Measurements from ENCODE around the gene KCNMA1. TPM values are rescaled to one million over a fixed set of nuclear protein-coding genes. Genes with fewer than 3 reads are reported as not detected.

KCNMA1 gene
- total and polyA plus RNA-seq, 10 donors, result 9.3 to 114 (median 51.5) TPM

DNA sequence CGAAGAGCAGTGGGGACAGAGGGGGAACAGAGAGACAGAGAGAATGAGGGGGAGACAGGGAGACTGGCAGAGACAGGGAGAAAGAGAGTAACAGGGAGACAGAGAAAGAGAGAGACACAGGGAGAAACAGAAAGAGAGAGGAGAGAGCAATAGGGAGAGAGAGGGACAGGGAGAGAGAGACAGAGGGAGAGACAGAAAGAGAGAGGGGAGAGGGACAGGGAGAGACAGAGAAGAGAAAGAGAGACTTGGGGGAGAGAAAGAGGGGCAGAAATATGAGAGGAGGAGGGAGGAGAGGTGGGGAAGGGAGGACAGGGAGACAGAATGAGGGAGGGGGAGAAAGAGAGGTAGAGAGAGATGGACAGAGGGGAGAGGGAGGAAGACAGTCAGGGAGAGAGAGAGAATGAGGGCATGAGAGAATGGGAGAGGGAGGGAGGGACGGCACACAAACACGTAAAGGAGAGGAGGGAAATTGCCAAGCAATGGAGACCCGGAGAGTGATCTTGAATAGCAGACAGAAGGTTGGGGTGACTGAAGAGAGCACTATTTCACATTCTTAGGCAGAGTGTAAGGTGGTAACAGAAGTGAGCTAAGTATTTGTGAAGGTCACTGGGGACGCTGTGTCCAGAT, 33.3 kb upstream of the KCNMA1 start:
- no peak overlapping the region for H3K27ac ChIP-seq
- WGBS, 5 donors, result 61 to 71% (median 64%) methylated on average over 5 of the region's 5 CpGs
- H3K9me3 ChIP-seq, result no peaks in the 10 kb centered on the region
- TF ChIP-seq, protein P1, sequence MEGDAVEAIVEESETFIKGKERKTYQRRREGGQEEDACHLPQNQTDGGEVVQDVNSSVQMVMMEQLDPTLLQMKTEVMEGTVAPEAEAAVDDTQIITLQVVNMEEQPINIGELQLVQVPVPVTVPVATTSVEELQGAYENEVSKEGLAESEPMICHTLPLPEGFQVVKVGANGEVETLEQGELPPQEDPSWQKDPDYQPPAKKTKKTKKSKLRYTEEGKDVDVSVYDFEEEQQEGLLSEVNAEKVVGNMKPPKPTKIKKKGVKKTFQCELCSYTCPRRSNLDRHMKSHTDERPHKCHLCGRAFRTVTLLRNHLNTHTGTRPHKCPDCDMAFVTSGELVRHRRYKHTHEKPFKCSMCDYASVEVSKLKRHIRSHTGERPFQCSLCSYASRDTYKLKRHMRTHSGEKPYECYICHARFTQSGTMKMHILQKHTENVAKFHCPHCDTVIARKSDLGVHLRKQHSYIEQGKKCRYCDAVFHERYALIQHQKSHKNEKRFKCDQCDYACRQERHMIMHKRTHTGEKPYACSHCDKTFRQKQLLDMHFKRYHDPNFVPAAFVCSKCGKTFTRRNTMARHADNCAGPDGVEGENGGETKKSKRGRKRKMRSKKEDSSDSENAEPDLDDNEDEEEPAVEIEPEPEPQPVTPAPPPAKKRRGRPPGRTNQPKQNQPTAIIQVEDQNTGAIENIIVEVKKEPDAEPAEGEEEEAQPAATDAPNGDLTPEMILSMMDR (IDR thresholded peaks at IDR 0.05 in 8 of 11, conservative IDR thresholded peaks at IDR 0.05 in 3 of 11), result no peak
- TF ChIP-seq POLR2AphosphoS5 (IDR thresholded peaks at IDR 0.05) (no peak), POLR2A (IDR thresholded peaks at IDR 0.05) (no peak)
- H3K4me3 ChIP-seq, result no peak overlapping the region
- H3K36me3 ChIP-seq, result no peaks in the 10 kb centered on the region
- no peaks in the 10 kb centered on the region for H3K4me1 ChIP-seq
- intact Hi-C loops (cut with DNase I; ENCODE audit: low total_unique reads), result no loop called here
- no peak for DNase-seq
- peaks cover 0 to 45% (median 0%) of the 10 kb centered on the region in 7 donors for H3K27me3 ChIP-seq (replicated peaks in 1 of 7)

GRCh38 chr10:77669892-77670291, 32.3 kb upstream of the KCNMA1 start:
- no peaks in the 10 kb centered on the region for H3K9me3 ChIP-seq
- intact Hi-C loops (cut with DNase I; ENCODE audit: low total_unique reads), result no loop called here

DNA sequence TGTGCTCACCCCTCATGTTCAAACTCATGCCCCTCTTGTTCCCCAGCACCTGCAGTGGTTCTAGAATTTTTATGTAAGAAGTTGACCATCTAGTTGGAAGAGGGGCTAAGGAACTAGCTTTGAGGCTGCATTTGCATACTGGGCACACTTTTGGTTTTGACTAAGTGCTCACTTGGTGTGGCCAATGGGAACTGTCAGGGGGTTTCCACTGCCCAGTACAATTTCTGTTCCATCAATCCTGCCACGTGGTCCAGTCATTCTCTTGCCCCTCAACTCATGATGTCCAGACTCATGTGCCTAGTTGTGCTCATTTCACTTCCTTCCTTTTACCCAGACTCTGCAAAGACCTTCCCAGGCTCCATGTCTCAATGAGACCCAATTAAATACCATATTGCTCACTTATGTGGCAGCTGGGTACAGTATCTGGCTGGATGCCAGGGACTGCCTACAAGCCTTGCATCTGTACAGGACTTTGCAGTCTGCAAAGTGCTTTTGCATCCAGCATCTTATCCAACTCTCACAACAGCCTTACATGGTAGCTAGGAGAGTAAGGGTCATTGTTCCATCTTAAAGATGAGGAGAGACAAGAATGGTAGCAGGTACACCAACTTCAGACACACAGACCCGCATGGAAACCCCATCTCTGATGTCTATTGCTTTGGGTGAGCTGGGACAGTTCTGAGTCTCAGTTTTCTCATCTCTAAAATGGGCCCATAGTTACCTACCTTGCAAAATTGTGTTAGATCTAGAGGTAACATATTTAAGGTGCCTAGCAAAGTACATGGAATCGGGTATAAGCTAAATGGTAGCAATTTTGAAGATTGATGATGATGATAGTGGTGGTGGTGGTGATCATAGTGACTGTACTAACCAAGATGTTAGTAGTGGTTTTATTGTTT, 30.1 kb upstream of the KCNMA1 start:
- Histone ChIP-seq H3K36me3 (no peaks in the 10 kb centered on the region), H3K4me3 (no peak overlapping the region), H3K27me3 (replicated peaks in 1 of 7) (peaks cover 0 to 61% (median 0%) of the 10 kb centered on the region in 7 donors), H3K9me3 (no peaks in the 10 kb centered on the region), H3K4me1 (no peaks in the 10 kb centered on the region), H3K27ac (no peak overlapping the region)
- intact Hi-C loops (cut with DNase I; ENCODE audit: low total_unique reads), result no loop called here
- TF ChIP-seq, protein P1 (IDR thresholded peaks at IDR 0.05 in 8 of 11, conservative IDR thresholded peaks at IDR 0.05 in 3 of 11), result no peak
- TF ChIP-seq POLR2A (IDR thresholded peaks at IDR 0.05) (no peak), POLR2AphosphoS5 (IDR thresholded peaks at IDR 0.05) (no peak)
- DNase-seq, result no peak
- 71 to 80% (median 73%) methylated on average over 3 of the region's 3 CpGs for WGBS, 5 donors

More at GRCh38 chr10:77669892-77670291, 32.3 kb upstream of the KCNMA1 start:
- no peaks in the 10 kb centered on the region for H3K4me1 ChIP-seq
- no peak overlapping the region for H3K4me3 ChIP-seq
- H3K27ac ChIP-seq, result no peak overlapping the region
- peaks cover 0 to 50% (median 0%) of the 10 kb centered on the region in 7 donors for H3K27me3 ChIP-seq (replicated peaks in 1 of 7)
- TF ChIP-seq POLR2AphosphoS5 (IDR thresholded peaks at IDR 0.05), result no peak
- TF ChIP-seq, protein P1 (IDR thresholded peaks at IDR 0.05 in 8 of 11, conservative IDR thresholded peaks at IDR 0.05 in 3 of 11), result no peak
- TF ChIP-seq POLR2A (IDR thresholded peaks at IDR 0.05), result no peak
- no peaks in the 10 kb centered on the region for H3K36me3 ChIP-seq
- no peak for DNase-seq

DNA sequence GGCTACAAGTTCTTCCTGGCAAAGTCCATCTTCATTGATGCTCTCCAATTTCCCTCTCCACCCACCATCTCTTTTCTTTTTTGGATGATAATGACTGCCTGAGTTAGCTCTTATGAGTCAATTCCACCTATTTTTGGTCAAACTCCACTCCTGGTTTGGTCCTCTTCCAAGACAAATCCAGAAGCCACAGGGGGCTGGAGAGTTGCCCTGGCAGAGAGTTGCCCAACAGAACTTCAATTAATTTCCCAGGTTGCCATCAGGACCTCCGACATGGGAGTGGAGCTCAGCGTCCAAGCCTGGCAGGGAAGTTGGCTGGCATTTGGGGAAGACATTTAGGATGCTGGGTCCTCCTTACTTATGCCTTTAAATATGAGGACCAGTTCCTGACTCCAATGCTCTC, 29.2 kb upstream of the KCNMA1 start:
- Histone ChIP-seq H3K9me3 (no peaks in the 10 kb centered on the region), H3K4me1 (no peaks in the 10 kb centered on the region), H3K4me3 (no peak overlapping the region), H3K36me3 (no peaks in the 10 kb centered on the region), H3K27me3 (replicated peaks in 1 of 7) (peaks cover 0 to 66% (median 0%) of the 10 kb centered on the region in 7 donors), H3K27ac (no peak overlapping the region)
- DNase-seq, result no peak
- no peak for TF ChIP-seq POLR2AphosphoS5 (IDR thresholded peaks at IDR 0.05)
- TF ChIP-seq, protein P1 (IDR thresholded peaks at IDR 0.05 in 8 of 11, conservative IDR thresholded peaks at IDR 0.05 in 3 of 11), result no peak
- no peak for TF ChIP-seq POLR2A (IDR thresholded peaks at IDR 0.05)
- WGBS, 5 donors, result 83 to 93% (median 90%) methylated on average over 2 of the region's 2 CpGs
- intact Hi-C loops (cut with DNase I; ENCODE audit: low total_unique reads), result no loop called here
